ENCODE data around the gene ZDHHC11B.

Gene ZDHHC11B

DNA sequence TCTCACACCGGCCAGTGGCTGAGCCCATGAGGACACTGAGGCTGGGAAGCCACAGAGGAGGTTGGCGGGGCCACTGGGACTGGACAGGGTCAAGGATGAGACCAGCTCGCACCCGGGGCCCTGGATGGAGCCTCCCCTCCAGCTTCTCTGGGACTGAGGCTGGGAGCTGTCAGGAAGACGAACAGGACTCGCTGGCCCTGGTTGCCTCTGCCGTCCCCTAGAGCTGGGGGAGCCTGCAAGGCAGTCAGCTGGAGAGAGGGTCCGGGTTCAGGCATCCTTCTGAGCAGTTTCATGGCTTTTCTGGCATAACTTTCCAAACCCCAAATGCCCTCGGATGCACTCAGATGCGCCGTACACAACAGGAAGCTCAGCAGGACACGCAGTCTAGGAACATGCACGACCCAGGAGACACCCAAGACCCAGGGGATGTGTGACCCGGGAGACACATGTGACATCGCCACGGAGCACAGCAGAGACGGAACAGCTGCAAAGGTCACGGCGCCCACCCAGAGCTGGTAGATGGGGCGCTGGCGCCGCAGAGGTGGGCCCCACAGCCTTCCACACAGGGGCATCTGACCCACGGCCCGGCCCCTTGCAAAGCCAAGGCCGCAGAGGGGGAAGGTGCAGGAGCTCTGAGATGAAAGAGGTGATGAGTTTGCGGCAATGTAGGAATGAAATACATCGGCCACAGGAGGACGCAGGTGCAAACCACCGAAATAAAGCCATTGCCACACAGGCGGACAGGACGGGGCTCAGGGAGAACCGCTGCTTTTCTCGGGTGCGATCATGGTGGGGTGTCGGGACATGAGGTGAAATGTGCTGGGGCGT is 108.4 kb downstream of the ZDHHC11B start:
- Histone ChIP-seq H3K27me3 (ENCODE audit: control insufficient read depth in 3 of 3, insufficient read depth in 3 of 3, low read depth in 1 of 3, low read length in 3 of 3) (peaks cover 0 to 2% (median 0%) of the 10 kb centered on the region in 3 experiments), H4K91ac (ENCODE audit: low read depth, low read length, poor library complexity) (no peak overlapping the region), H3K4me1 (ENCODE audit: control insufficient read depth in 2 of 2, insufficient read depth in 1 of 2, low read depth in 1 of 2, low read length in 2 of 2) (peaks cover 20 to 31% of the 10 kb centered on the region in 2 donors), H2BK12ac (ENCODE audit: low read length) (peak overlapping the region; percentile 7), H3K79me1 (ENCODE audit: low read depth, low read length) (no peaks in the 10 kb centered on the region), H3K14ac (ENCODE audit: low read length) (peak overlapping the region; percentile 100), H3K36me3 (replicated peaks in 1 of 2; ENCODE audit: control insufficient read depth in 2 of 2, insufficient read depth in 2 of 2, low read length in 2 of 2) (no peaks in the 10 kb centered on the region), H2BK120ac (ENCODE audit: low read depth, low read length) (peak overlapping the region; percentile 47), H2AFZ (ENCODE audit: low read length) (no peak overlapping the region), H3K18ac (ENCODE audit: low read length) (peak overlapping the region; percentile 87), H4K8ac (ENCODE audit: low read depth, low read length) (no peak overlapping the region), H2AK5ac (ENCODE audit: low read depth, low read length) (peak overlapping the region; percentile 81), H3K9me3 (replicated peaks in 1 of 2; ENCODE audit: control insufficient read depth in 2 of 2, insufficient read depth in 1 of 2, low read depth in 1 of 2, low read length in 2 of 2) (peaks cover 0 to 2% of the 10 kb centered on the region in 2 donors), H3K4me3 (ENCODE audit: low read length in 2 of 2) (no peak overlapping the region), H3K4ac (ENCODE audit: low read length) (peak overlapping the region; percentile 23), H2BK15ac (ENCODE audit: low read length) (no peak overlapping the region), H3K4me2 (ENCODE audit: insufficient read depth, low read length, poor library complexity, severe bottlenecking) (no peak overlapping the region), H3K23ac (ENCODE audit: low read depth, low read length, poor library complexity) (peak overlapping the region; percentile 99), H3K27ac (replicated peaks; ENCODE audit: low read length) (no peak overlapping the region), H3K9ac (ENCODE audit: low read depth, low read length, poor library complexity) (no peak overlapping the region), H2BK5ac (ENCODE audit: low read length) (peak overlapping the region; percentile 82)
- WGBS, 2 donors (ENCODE audit: extremely low coverage in 2 of 2, insufficient read length in 2 of 2, insufficient replicate concordance in 1 of 2), result no CpG with 5 or more reads among the region's 36 CpGs
- no peak for DNase-seq (ENCODE audit: low spot score)

DNA sequence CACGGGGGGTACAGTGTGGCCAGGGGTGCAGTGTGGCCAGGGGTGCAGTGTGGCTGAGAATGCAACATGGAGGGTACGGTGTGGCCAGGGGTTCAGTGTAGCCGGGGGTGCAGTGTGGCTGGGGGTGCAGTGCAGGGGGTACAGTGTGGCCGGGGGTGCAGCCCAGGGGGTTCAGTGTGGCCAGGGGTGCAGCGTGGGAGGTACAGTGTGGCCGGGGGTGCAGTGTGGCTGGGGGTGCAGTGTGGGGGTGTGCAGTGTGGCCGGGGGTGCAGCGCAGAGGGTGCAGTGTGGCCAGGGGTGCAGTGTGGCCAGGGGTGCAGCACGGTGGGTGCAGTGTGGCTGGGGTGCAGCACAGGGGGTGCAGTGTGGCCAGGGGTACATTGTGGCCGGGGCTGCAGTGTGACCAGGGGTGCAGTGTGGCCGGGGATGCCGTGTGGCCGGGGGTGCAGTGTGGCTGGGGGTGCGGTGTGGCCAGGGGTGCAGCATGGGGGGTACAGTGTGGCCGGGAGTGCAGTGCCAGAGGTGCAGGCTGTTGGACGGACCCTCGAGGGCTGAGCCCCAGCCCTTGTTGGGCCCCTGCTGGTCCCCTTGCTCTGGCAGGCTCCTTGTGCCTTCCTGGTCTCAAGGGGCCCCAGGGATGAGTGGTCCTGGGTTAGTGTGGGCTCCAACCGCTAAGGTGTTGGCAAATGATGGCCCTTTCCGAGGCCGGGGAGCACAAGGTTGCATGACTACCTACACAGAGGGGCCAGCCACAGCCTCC is 109.2 kb downstream of the ZDHHC11B start:
- DNase-seq (ENCODE audit: low spot score), result no peak
- H4K8ac ChIP-seq (ENCODE audit: low read depth, low read length), result no peak overlapping the region
- no peak overlapping the region for H2AFZ ChIP-seq (ENCODE audit: low read length)
- no peaks in the 10 kb centered on the region for H3K36me3 ChIP-seq (replicated peaks in 1 of 2; ENCODE audit: control insufficient read depth in 2 of 2, insufficient read depth in 2 of 2, low read length in 2 of 2)
- H3K4me2 ChIP-seq (ENCODE audit: insufficient read depth, low read length, poor library complexity, severe bottlenecking), result no peak overlapping the region
- H2AK5ac ChIP-seq (ENCODE audit: low read depth, low read length), result peak overlapping the region; percentile 81
- WGBS, 2 donors (ENCODE audit: extremely low coverage in 2 of 2, insufficient read length in 2 of 2, insufficient replicate concordance in 1 of 2), result no CpG with 5 or more reads among the region's 20 CpGs
- H3K79me1 ChIP-seq (ENCODE audit: low read depth, low read length), result no peaks in the 10 kb centered on the region
- no peak overlapping the region for H2BK15ac ChIP-seq (ENCODE audit: low read length)
- H2BK120ac ChIP-seq (ENCODE audit: low read depth, low read length), result peak overlapping the region; percentile 47
- H3K18ac ChIP-seq (ENCODE audit: low read length), result peak overlapping the region; percentile 64
- H3K27ac ChIP-seq (replicated peaks; ENCODE audit: low read length), result no peak overlapping the region
- H3K9me3 ChIP-seq (replicated peaks in 1 of 2; ENCODE audit: control insufficient read depth in 2 of 2, insufficient read depth in 1 of 2, low read depth in 1 of 2, low read length in 2 of 2), result peaks cover 0 to 2% of the 10 kb centered on the region in 2 donors
- peak overlapping the region; percentile 22 for H2BK12ac ChIP-seq (ENCODE audit: low read length)
- no peak overlapping the region for H3K9ac ChIP-seq (ENCODE audit: low read depth, low read length, poor library complexity)
- H3K4me3 ChIP-seq (ENCODE audit: low read length in 2 of 2), result no peak overlapping the region
- H4K91ac ChIP-seq (ENCODE audit: low read depth, low read length, poor library complexity), result peak overlapping the region; percentile 99
- H2BK5ac ChIP-seq (ENCODE audit: low read length), result peak overlapping the region; percentile 82
- H3K27me3 ChIP-seq (ENCODE audit: control insufficient read depth in 3 of 3, insufficient read depth in 3 of 3, low read depth in 1 of 3, low read length in 3 of 3), result peaks cover 0 to 2% (median 0%) of the 10 kb centered on the region in 3 experiments
- peak overlapping the region; percentile 89 for H3K14ac ChIP-seq (ENCODE audit: low read length)
- H3K4ac ChIP-seq (ENCODE audit: low read length), result peak overlapping the region; percentile 66
- H3K23ac ChIP-seq (ENCODE audit: low read depth, low read length, poor library complexity), result peak overlapping the region; percentile 65
- H3K4me1 ChIP-seq (ENCODE audit: control insufficient read depth in 2 of 2, insufficient read depth in 1 of 2, low read depth in 1 of 2, low read length in 2 of 2), result peaks cover 20 to 31% of the 10 kb centered on the region in 2 donors

DNA sequence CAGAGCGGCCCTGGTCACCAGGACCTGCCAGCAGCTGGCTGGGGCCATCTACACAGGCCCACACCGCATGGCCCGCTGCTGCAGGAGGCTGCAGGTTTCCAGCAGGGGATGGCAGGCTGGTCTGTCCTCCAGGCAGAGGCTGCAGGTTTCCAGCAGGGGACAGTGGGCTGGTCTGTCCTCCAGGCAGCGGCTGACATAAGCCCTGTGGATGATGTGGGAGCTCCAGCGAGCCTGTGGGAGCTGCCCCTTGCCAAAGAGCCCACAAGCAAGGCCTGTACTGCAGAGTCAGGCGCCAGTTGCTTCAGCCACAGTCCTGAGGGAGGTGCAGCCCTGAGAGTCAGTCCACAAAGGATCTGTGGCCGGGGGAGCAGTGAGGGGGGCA is 109.9 kb downstream of the ZDHHC11B start:
- Histone ChIP-seq H3K23ac (ENCODE audit: low read depth, low read length, poor library complexity) (no peak overlapping the region), H3K36me3 (replicated peaks in 1 of 2; ENCODE audit: control insufficient read depth in 2 of 2, insufficient read depth in 2 of 2, low read length in 2 of 2) (no peaks in the 10 kb centered on the region), H4K8ac (ENCODE audit: low read depth, low read length) (peak overlapping the region; percentile 87), H3K14ac (ENCODE audit: low read length) (no peak overlapping the region), H3K4me1 (ENCODE audit: control insufficient read depth in 2 of 2, insufficient read depth in 1 of 2, low read depth in 1 of 2, low read length in 2 of 2) (peaks cover 20 to 31% of the 10 kb centered on the region in 2 donors), H2BK5ac (ENCODE audit: low read length) (peak overlapping the region; percentile 19), H2AFZ (ENCODE audit: low read length) (no peak overlapping the region), H3K4me3 (ENCODE audit: low read length in 2 of 2) (no peak overlapping the region), H2BK15ac (ENCODE audit: low read length) (peak overlapping the region; percentile 94), H3K18ac (ENCODE audit: low read length) (peak overlapping the region; percentile 93), H3K9ac (ENCODE audit: low read depth, low read length, poor library complexity) (peak overlapping the region; percentile 53), H2BK120ac (ENCODE audit: low read depth, low read length) (no peak overlapping the region), H2BK12ac (ENCODE audit: low read length) (no peak overlapping the region), H2AK5ac (ENCODE audit: low read depth, low read length) (peak overlapping the region; percentile 86), H3K4ac (ENCODE audit: low read length) (peak overlapping the region; percentile 85), H3K79me1 (ENCODE audit: low read depth, low read length) (no peaks in the 10 kb centered on the region), H3K4me2 (ENCODE audit: insufficient read depth, low read length, poor library complexity, severe bottlenecking) (no peak overlapping the region), H4K91ac (ENCODE audit: low read depth, low read length, poor library complexity) (peak overlapping the region; percentile 99), H3K27me3 (ENCODE audit: control insufficient read depth in 3 of 3, insufficient read depth in 3 of 3, low read depth in 1 of 3, low read length in 3 of 3) (peaks cover 0 to 2% (median 0%) of the 10 kb centered on the region in 3 experiments), H3K27ac (replicated peaks; ENCODE audit: low read length) (no peak overlapping the region), H3K9me3 (replicated peaks in 1 of 2; ENCODE audit: control insufficient read depth in 2 of 2, insufficient read depth in 1 of 2, low read depth in 1 of 2, low read length in 2 of 2) (peaks cover 0 to 2% of the 10 kb centered on the region in 2 donors)
- no peak for DNase-seq (ENCODE audit: low spot score)
- no CpG with 5 or more reads among the region's 7 CpGs for WGBS, 2 donors (ENCODE audit: extremely low coverage in 2 of 2, insufficient read length in 2 of 2, insufficient replicate concordance in 1 of 2)
